Endothelial cell (in vitro differentiated cells): ENCODE data around the gene FHDC1. TPM values are rescaled to one million over a fixed set of nuclear protein-coding genes. Genes with fewer than 3 reads are reported as not detected.

ENCODE experiments used
- DNase-seq: peaks from one replicate; pipeline ENCODE4 v3.0.0; 2021; ENCODE audit warnings: low spot score
- H3K27ac Mint-ChIP-seq: one replicate; pipeline ENCODE4 v1.8.0; 2021; ENCODE audit warnings: mixed read lengths, inconsistent platforms; ENCODE audit not compliant: unreplicated experiment
- H3K27me3 Mint-ChIP-seq: one replicate; pipeline ENCODE4 v1.8.0; 2021; ENCODE audit warnings: mild to moderate bottlenecking, moderate library complexity, mixed read lengths, inconsistent platforms; ENCODE audit not compliant: unreplicated experiment
- H3K36me3 Mint-ChIP-seq: one replicate; pipeline ENCODE4 v1.8.0; 2021; ENCODE audit warnings: mild to moderate bottlenecking, low read depth, mixed read lengths, inconsistent platforms; ENCODE audit not compliant: unreplicated experiment
- H3K4me1 Mint-ChIP-seq: one replicate; pipeline ENCODE4 v1.8.0; 2021; ENCODE audit warnings: mild to moderate bottlenecking, mixed read lengths, inconsistent platforms; ENCODE audit not compliant: unreplicated experiment
- H3K4me3 Mint-ChIP-seq: one replicate; pipeline ENCODE4 v1.8.0; 2021; ENCODE audit warnings: mild to moderate bottlenecking, mixed read lengths, inconsistent platforms; ENCODE audit not compliant: unreplicated experiment
- H3K9me3 Mint-ChIP-seq: one replicate; pipeline ENCODE4 v1.8.0; 2021; ENCODE audit warnings: mixed read lengths, inconsistent platforms; ENCODE audit not compliant: unreplicated experiment
- long read RNA-seq: library from polyadenylated mRNA; unstranded; transcript quantifications from one replicate; pipeline ENCODE4 v2.0.0, GENCODE V29; 2020; ENCODE audit not compliant: unreplicated experiment
- total RNA-seq: library from RNA; stranded (reverse); fragmentation: NEBNext Ultra II Directional; extraction: Animal tissue kit (Norgen Biotek cat#: 25700); gene quantifications from one replicate; pipeline ENCODE4 v1.2.1, GENCODE V29; 2021; ENCODE audit not compliant: unreplicated experiment
- TF ChIP-seq, protein P1 (sequence below): fragments of 200-600 bp; sonication (generic); IDR thresholded peaks from one replicate; pipeline ENCODE4 v1.5.0; 2021; ENCODE audit warnings: antibody characterized with exemption; ENCODE audit not compliant: unreplicated experiment

The FHDC1 gene, protein sequence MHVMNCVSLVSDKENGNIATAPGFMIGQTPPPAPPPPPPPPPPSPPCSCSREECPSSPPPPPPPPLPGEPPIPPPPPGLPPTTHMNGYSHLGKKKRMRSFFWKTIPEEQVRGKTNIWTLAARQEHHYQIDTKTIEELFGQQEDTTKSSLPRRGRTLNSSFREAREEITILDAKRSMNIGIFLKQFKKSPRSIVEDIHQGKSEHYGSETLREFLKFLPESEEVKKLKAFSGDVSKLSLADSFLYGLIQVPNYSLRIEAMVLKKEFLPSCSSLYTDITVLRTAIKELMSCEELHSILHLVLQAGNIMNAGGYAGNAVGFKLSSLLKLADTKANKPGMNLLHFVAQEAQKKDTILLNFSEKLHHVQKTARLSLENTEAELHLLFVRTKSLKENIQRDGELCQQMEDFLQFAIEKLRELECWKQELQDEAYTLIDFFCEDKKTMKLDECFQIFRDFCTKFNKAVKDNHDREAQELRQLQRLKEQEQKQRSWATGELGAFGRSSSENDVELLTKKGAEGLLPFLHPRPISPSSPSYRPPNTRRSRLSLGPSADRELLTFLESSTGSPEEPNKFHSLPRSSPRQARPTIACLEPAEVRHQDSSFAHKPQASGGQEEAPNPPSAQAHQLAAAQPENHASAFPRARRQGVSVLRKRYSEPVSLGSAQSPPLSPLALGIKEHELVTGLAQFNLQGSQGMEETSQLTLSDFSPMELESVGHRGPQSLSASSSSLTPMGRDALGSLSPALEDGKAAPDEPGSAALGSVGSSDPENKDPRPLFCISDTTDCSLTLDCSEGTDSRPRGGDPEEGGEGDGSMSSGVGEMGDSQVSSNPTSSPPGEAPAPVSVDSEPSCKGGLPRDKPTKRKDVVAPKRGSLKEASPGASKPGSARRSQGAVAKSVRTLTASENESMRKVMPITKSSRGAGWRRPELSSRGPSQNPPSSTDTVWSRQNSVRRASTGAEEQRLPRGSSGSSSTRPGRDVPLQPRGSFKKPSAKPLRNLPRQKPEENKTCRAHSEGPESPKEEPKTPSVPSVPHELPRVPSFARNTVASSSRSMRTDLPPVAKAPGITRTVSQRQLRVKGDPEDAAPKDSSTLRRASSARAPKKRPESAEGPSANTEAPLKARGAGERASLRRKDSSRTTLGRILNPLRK
- total RNA-seq: 0.90 TPM
- long read RNA-seq: 0 reads

DNA sequence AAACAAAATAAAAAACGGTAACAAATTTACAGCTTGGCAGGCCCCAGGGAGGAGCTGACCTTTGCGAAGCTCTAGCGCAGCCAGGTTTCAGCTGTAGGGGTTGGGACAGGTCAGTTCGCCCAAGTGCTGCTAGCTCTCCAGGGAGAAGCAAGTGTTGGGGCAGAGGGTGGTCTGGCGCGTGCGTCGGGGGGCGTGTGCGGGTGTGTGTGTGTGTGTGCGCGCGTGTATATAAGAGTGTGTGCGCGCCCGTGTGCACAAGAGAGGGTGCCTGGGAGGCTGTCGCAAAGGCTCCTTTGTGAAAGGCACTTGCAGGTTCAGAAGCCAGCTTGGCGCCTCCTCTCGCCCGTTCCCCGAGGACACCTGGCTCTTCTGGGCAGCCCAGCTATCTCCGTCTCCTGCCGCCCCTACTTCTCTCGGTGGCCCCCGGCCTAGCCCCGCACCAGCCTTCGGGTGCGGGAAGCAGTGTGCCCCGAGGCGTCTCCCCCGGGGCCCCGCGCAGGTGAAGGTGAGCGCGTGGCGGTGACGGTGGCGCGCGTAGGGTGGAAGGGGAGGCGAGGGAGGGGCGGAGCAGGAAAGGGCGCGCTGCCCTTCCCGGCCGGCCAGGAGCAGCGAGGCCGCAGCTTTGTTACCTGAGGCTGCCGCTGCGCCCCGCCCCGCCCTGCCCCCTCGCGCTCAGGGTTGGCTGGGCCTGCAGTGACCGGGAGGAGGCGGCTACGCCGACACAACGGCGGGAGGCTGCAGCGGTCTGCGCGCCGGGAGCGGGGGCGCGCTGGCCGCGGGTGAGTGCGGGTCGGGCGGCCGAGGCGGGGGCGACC lies at the start of gene FHDC1:
TSS of gene FHDC1 (plus strand) at position 693 of the 815 bp plus-strand sequence. CDS start 6,735 bp downstream, outside the sequence.
- Mint-ChIP-seq H3K36me3 (no peaks in the 10 kb centered on the region), H3K4me1 (peaks cover 7% of the 10 kb centered on the region), H3K4me3 (peak within 1 kb of the TSS; percentile 92), H3K27ac (no peak within 1 kb of the TSS), H3K27me3 (peaks cover 21% of the 10 kb centered on the region), H3K9me3 (no peaks in the 10 kb centered on the region)
- TF ChIP-seq, protein P1, sequence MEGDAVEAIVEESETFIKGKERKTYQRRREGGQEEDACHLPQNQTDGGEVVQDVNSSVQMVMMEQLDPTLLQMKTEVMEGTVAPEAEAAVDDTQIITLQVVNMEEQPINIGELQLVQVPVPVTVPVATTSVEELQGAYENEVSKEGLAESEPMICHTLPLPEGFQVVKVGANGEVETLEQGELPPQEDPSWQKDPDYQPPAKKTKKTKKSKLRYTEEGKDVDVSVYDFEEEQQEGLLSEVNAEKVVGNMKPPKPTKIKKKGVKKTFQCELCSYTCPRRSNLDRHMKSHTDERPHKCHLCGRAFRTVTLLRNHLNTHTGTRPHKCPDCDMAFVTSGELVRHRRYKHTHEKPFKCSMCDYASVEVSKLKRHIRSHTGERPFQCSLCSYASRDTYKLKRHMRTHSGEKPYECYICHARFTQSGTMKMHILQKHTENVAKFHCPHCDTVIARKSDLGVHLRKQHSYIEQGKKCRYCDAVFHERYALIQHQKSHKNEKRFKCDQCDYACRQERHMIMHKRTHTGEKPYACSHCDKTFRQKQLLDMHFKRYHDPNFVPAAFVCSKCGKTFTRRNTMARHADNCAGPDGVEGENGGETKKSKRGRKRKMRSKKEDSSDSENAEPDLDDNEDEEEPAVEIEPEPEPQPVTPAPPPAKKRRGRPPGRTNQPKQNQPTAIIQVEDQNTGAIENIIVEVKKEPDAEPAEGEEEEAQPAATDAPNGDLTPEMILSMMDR: no peak
- peak; percentile 39 for DNase-seq

DNA sequence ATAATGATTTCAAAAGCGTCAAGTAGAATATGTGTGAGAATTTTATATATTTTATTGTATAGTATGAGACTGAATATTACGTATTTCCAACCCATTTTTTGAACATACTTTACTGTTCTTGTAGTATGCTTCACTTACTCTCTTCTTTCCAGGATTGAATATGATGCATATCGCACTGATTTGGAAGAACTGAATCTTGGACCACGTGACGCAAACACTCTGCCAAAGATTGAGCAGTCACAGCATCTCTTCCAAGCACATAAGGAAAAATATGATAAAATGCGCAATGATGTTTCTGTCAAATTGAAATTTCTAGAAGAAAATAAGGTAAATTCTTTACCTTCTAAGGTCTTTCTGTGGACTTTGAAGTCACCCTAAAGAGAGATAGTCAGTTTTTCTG lies 48.1 kb upstream of the FHDC1 start:
- Mint-ChIP-seq H3K27me3 (peaks cover 1% of the 10 kb centered on the region), H3K4me3 (no peak overlapping the region), H3K9me3 (no peaks in the 10 kb centered on the region), H3K27ac (no peak overlapping the region), H3K4me1 (no peaks in the 10 kb centered on the region), H3K36me3 (peaks cover 19% of the 10 kb centered on the region)
- TF ChIP-seq, protein P1: no peak
- DNase-seq: no peak

DNA sequence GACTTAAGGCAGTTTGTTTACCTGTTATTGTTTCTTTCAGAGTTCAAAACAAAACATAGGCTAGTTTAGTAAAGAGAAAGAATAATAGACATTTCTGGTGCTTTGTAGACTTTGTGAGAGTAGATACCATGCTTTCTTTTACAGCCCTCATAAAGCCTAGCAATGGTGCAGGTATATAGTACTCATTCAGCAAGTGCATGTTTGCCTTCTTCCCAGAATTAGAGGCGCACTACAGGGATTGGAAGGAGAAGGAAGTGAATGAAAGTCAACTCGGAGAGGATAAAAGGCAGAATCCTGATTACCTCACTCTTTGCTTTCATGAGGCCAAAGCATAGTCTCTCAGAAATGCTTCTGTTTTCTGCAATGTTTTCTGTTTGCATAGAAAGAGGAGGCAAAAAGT lies 43.1 kb upstream of the FHDC1 start:
- H3K9me3 Mint-ChIP-seq: no peaks in the 10 kb centered on the region
- TF ChIP-seq, protein P1: no peak
- no peak overlapping the region for H3K4me3 Mint-ChIP-seq
- H3K27me3 Mint-ChIP-seq: no peaks in the 10 kb centered on the region
- H3K4me1 Mint-ChIP-seq: no peaks in the 10 kb centered on the region
- DNase-seq: no peak
- H3K27ac Mint-ChIP-seq: no peak overlapping the region
- peaks cover 16% of the 10 kb centered on the region for H3K36me3 Mint-ChIP-seq

DNA sequence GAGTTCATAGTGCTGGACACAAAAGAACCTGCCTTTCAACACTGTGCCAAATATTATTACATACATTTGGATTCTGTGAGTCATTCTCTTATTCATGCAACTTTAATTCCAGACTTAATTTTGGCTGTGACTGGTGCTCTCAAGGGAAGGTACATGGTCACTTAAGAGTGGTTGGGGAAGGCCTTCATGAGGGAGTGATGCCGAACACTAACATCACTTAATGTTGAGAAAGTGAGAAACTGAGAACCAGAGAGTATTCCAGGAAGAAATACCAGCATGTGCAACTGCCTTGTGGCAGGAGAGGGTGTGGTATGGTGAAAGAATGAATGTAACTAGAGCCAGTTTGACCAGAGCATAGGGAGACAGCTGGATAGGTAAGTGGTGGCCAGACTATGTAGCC lies 41.5 kb upstream of the FHDC1 start:
- Mint-ChIP-seq H3K9me3 (no peaks in the 10 kb centered on the region), H3K4me1 (no peaks in the 10 kb centered on the region), H3K27ac (no peak overlapping the region), H3K27me3 (no peaks in the 10 kb centered on the region), H3K36me3 (peaks cover 20% of the 10 kb centered on the region), H3K4me3 (no peak overlapping the region)
- DNase-seq: no peak
- TF ChIP-seq, protein P1: no peak
